ENCODE results near the gene PPP2R2C.

PPP2R2C gene

GRCh38 chr4:6492861-6493657, 20.6 kb upstream of the PPP2R2C start:
- DNase-seq (ENCODE audit: low read depth in 1 of 2, low spot score in 1 of 2) = no peak
- Histone ChIP-seq H3K27ac (replicated peaks) (no peak overlapping the region), H3K4me3 (replicated peaks; ENCODE audit: insufficient read depth, low read length) (no peak overlapping the region), H3K27me3 (ENCODE audit: insufficient read depth, poor library complexity, severe bottlenecking) (no peaks in the 10 kb centered on the region)
- TF ChIP-seq POLR2AphosphoS5 (IDR thresholded peaks at IDR 0.05; ENCODE audit: low read depth) (no peak), CTCF (IDR thresholded peaks at IDR 0.05; ENCODE audit: insufficient read depth, low read length) (no peak), GABPA (IDR thresholded peaks at IDR 0.05; ENCODE audit: low read depth) (no peak), SPI1 (IDR thresholded peaks at IDR 0.05; ENCODE audit: borderline replicate concordance, low read depth) (no peak)
- TF ChIP-seq, protein P1, sequence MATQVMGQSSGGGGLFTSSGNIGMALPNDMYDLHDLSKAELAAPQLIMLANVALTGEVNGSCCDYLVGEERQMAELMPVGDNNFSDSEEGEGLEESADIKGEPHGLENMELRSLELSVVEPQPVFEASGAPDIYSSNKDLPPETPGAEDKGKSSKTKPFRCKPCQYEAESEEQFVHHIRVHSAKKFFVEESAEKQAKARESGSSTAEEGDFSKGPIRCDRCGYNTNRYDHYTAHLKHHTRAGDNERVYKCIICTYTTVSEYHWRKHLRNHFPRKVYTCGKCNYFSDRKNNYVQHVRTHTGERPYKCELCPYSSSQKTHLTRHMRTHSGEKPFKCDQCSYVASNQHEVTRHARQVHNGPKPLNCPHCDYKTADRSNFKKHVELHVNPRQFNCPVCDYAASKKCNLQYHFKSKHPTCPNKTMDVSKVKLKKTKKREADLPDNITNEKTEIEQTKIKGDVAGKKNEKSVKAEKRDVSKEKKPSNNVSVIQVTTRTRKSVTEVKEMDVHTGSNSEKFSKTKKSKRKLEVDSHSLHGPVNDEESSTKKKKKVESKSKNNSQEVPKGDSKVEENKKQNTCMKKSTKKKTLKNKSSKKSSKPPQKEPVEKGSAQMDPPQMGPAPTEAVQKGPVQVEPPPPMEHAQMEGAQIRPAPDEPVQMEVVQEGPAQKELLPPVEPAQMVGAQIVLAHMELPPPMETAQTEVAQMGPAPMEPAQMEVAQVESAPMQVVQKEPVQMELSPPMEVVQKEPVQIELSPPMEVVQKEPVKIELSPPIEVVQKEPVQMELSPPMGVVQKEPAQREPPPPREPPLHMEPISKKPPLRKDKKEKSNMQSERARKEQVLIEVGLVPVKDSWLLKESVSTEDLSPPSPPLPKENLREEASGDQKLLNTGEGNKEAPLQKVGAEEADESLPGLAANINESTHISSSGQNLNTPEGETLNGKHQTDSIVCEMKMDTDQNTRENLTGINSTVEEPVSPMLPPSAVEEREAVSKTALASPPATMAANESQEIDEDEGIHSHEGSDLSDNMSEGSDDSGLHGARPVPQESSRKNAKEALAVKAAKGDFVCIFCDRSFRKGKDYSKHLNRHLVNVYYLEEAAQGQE (IDR thresholded peaks at IDR 0.05; ENCODE audit: insufficient replicate concordance, low read depth) = no peak

DNA sequence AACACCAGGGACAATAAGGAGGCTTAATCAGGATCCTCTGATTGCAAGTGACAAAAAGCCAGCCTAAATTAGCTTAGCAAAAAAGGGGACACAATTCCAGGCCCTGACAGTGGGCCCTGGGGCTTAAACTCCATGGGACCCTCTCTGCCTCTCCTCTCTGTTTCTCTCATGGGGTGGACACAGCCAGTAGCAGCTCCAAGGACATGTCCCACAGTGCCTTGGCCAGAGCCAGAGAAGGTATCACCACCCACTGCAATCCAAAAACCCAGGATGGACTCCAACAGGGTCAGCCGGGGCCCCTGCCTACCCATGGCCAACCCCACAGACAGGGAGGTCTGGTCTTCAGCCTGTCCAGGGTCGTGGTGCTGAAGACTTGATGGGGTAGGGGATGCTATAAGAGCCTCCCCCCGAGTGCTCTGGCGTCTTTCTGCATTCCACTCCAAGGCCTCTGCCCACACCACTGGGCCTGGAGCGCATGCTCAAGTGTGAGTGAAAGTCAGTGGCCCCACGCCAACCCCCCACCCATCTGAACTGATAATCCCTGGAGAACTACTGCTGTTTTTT, 19.7 kb upstream of the PPP2R2C start:
- TF ChIP-seq SPI1 (IDR thresholded peaks at IDR 0.05; ENCODE audit: borderline replicate concordance, low read depth) (no peak), GABPA (IDR thresholded peaks at IDR 0.05; ENCODE audit: low read depth) (no peak), POLR2AphosphoS5 (IDR thresholded peaks at IDR 0.05; ENCODE audit: low read depth) (no peak), CTCF (IDR thresholded peaks at IDR 0.05; ENCODE audit: insufficient read depth, low read length) (no peak)
- TF ChIP-seq, protein P1 (IDR thresholded peaks at IDR 0.05; ENCODE audit: insufficient replicate concordance, low read depth) = no peak
- Histone ChIP-seq H3K27me3 (ENCODE audit: insufficient read depth, poor library complexity, severe bottlenecking) (no peaks in the 10 kb centered on the region), H3K27ac (replicated peaks) (no peak overlapping the region), H3K4me3 (replicated peaks; ENCODE audit: insufficient read depth, low read length) (no peak overlapping the region)
- no peak for DNase-seq (ENCODE audit: low read depth in 1 of 2, low spot score in 1 of 2)

GRCh38 chr4:6491235-6491634, 18.8 kb upstream of the PPP2R2C start:
- DNase-seq (ENCODE audit: low read depth in 1 of 2, low spot score in 1 of 2) = no peak
- no peak for TF ChIP-seq CTCF (IDR thresholded peaks at IDR 0.05; ENCODE audit: insufficient read depth, low read length)
- H3K4me3 ChIP-seq (replicated peaks; ENCODE audit: insufficient read depth, low read length) = no peak overlapping the region
- no peaks in the 10 kb centered on the region for H3K27me3 ChIP-seq (ENCODE audit: insufficient read depth, poor library complexity, severe bottlenecking)
- H3K27ac ChIP-seq (replicated peaks) = no peak overlapping the region

Measured in HL-60 (cell line).